Vagina (tissue), 2 donors: ENCODE results near the gene PCYT1B.
"Not testable (repeated sequence)": the region's sequence is repeated elsewhere in the genome, so short reads cannot be mapped to it uniquely, and the experiment has no call there.

Source experiments
- POLR2A ChIP-seq, 2 donors: fragments of 450-650 bp; IDR thresholded peaks; one replicate each; pipeline ENCODE4 v1.6.1; 2017; ENCODE audit warnings: antibody characterized with exemption in 2 of 2, mild to moderate bottlenecking in 2 of 2, moderate library complexity in 2 of 2
- TF ChIP-seq, protein P1 (sequence below), 3 experiments: fragments of 450-650 bp in 2 of 3; fragments of 200-600 bp in 1 of 3; sonication (generic) in 1 of 3; IDR thresholded peaks; one replicate each; pipeline ENCODE4 v1.5.1; 2017 to 2019; ENCODE audit warnings: antibody characterized with exemption in 3 of 3, mild to moderate bottlenecking in 2 of 3, moderate library complexity in 2 of 3

DNA sequence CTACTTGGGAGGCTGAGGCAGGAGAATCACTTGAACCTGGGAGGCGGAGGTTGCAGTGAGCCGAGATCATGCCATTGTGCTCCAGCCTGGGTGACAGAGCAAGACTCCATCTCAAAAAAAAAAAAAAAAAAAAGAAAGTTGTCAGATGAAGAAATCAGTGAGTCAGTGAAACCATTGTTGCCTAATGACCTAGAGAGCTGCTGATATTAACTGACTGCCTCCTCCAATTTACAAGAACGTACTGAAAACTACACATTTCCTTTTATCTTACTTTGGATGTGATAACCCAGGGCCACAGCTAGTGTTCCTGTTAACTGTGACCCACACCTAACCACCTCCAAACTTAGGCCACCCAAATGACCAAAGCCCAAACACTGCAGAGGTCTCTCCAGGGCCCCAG is 41.2 kb downstream of the PCYT1B start:
- TF ChIP-seq, protein P1, sequence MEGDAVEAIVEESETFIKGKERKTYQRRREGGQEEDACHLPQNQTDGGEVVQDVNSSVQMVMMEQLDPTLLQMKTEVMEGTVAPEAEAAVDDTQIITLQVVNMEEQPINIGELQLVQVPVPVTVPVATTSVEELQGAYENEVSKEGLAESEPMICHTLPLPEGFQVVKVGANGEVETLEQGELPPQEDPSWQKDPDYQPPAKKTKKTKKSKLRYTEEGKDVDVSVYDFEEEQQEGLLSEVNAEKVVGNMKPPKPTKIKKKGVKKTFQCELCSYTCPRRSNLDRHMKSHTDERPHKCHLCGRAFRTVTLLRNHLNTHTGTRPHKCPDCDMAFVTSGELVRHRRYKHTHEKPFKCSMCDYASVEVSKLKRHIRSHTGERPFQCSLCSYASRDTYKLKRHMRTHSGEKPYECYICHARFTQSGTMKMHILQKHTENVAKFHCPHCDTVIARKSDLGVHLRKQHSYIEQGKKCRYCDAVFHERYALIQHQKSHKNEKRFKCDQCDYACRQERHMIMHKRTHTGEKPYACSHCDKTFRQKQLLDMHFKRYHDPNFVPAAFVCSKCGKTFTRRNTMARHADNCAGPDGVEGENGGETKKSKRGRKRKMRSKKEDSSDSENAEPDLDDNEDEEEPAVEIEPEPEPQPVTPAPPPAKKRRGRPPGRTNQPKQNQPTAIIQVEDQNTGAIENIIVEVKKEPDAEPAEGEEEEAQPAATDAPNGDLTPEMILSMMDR (IDR thresholded peaks at IDR 0.05), result not testable (repeated sequence)
- not testable (repeated sequence) for TF ChIP-seq POLR2A (IDR thresholded peaks at IDR 0.05)
